ENCODE measurements around the gene TRPM5.
A peak's percentile ranks its signal among the peaks of the same experiment; 100 is the strongest.

TRPM5 gene

DNA sequence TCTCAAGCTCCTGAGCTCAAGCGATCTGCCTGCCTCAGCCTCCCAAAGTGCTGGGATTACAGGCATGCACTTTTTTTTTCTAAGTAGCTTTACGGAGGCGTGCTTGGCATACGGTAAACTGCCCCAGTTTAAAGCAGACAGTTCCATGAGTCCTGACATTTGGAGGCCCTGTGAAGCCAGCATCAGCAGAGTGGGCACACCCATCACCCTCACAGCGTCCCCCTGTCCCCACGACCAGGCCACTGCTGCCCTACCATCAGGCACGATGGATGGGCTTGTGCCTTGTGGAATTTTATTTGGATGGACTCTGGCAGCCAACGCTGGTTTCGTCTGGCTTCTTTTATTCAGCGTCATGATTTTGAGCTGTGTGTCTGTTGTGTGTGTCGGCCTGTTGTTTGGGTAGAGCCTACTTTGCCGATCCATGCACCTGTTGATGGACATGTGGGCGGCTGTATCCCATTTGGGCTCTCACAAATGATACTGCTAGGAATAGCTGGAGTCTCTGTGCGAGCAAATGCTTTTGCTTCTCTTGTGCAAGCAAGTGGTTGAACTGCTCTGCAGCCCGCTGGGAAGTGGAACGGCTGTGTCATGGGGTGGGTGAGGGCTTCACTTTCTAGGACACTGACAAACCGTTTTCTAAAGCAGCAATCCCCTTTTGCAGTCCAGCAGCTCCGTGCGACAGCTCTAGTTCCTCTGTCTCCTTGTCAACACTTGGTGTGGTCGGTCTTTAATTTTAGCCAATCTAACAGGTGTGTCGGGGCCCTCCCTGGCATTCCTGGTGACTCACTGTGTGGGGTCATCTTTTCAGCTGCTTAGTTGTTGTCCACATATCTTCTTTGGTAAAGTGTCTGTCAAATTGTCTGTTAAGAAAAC, 24.3 kb upstream of the TRPM5 start:
- peak; percentile 6 for DNase-seq (ENCODE audit: low spot score)

DNA sequence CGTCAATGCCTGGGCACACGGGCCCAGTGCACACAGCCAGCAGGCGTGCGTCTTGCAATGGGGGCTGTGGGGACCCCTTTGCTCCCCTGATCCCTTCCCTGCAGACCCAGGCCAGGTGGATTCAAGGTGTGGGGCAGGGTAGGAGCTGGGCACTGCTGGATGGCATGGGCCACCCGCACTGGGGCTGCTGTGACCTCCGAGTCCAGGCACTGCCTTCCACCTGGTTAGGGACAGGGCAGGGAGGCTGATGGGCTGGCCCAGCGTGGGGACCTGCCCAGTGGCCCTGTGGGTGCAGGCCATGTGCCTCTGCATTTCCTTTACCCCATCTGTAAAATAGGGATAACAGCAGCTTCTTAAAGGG, 23.4 kb upstream of the TRPM5 start:
- DNase-seq (ENCODE audit: low spot score) = peak; percentile 10

DNA sequence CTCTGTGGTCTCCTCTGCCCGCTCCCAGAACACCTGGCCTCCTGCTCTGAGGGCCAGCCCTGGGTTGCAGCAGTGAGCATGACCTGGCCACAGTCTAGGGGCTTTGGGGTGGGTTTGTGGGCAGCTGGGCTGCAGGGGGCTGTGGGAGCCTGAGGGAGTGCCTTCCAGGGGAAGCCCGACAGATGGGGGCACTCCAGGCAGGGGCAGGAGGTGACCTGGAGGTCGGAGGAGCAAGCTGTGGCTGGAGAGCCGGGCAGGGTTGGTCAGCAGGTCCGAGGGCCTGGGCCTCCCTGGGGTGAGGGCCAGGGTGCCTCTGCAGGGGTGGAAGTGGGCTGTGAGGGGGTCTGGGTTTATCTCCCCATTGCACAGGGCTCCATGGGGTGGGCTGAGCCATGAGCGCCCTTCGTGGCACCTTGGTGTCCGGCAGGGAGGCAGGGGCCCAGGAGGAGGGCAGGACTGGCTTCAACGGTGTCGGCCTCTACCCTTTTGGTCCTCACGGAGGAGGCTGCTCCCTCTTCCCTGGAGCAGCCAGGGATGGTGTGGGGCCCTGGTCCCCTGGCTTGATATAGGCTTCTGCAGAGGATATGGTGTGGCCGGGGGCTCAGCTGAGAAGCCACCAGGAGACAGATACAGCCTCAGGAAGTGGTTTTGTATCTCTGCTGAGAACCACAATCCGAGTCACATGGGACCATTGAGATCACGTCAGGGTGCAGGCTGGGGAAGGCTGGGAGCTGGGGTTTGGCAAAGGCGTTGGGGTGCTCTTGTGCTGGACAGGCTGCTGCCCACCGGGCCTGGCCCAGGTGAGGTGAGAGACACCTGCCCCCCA, 22.8 kb upstream of the TRPM5 start:
- DNase-seq (ENCODE audit: low spot score) = peak; percentile 9

DNA sequence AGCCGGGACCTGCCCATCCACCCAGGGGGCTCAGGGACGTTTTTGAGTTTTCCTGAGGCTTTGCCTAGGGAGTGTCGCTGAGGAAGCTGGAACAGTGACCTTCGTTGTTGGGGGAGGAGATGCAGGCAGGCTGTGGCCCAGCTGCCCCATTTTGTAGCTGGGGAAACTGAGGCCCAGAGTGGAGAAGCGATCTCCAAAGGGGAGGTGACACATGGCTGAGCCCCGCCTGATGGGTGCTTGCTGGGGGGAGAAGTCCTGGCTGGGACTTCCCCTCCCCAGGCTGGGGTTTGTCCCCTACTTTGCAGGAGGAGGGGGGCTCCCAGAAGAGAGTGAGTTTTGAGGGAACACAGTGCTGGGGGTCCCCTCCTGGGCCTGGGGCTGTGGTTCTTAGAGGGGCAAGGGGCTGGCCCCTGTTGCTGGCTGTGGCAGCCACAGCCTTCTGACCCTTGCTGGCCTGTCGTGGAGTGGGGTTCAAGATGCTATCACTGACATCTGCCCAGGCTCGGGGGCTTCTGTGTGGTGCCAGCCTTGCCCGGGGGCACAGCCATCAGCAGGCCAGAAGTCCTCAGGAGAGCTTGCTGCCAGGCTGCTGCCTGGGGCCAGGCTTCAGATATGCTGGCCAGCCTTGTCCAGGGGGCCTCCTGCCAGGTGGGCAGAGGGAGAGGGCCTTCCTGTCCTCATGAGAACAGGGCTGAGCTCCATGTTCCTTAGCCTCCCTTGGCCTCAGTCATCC, 21.9 kb upstream of the TRPM5 start:
- peak; percentile 9 for DNase-seq (ENCODE audit: low spot score)

DNA sequence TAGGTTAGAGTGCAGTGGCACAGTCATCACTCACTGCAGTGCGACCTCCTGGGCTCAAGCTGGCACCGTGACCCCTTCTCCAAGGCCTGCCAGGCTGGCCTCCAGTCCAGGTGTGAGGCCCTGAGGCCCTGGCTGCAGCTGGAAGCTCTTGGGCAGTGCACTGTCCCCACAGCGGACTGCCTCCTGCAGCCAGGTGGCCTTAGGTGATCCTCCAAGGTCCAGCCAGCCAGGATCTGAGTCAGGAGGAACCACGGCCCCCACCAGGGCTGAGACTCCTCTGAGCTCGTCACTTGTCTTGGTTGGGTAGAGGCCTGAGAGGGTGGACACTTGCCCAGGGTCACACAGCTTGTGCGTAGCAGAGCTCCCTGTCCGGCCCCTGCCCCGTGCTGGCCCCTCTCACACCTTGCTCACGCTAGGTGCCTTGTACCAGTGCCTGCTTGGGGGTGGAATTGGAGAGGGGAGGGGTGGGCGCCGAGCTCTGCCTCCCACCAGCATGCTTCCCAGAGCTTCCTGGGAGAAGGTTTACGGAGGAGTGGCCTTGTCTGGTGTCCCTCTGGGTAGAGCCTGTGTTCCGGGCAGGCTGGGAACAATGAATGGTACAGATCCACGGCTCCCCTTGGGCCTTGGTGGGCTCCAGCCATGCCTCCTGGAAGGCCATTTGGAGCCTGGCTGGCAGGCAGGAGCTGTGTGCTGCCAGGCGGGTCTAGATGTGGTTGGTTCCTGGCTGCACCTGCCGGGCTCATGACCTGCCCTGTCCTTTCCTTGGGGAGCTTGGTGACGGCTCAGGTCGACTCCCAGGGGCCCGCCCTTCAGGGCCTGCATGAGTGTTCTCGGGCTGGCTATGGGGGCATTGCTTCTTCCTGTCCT, 21.1 kb upstream of the TRPM5 start:
- peak; percentile 11 for DNase-seq (ENCODE audit: low spot score)

DNA sequence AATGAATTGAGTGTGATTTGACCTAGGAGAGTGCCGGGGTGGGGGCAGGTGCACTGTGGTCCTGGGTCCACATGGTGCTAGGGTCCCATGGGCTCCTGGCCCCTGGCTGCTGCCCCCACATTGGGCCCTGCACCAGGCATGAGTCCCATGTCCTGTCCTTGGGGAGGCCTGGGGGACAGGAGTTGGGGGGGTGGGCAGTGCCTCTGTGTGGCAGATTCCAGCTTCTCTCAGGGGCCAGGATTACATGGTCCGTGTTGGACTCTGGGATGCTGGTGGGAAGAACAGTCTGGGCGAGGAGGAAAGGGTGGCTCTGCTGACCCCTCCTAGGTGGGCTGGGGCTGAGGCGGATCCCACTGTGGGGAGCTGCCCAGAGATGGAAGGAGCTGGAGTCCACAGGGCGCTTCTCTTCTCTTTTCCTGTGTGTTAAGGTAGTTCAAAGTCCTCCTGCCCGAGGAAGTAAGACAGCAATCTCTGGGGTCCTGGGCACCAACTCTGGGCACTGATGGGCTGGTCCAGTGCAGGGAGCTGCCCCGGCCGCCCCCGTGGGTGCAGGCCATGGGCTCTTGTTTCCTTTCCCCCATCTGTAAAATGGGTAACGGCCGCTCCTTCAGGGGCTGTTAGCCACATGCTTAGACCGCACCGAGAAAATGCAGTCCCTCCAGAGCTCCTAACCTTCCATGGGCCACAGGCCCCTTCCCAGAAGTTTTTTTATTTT, 20.3 kb upstream of the TRPM5 start:
- DNase-seq (ENCODE audit: low spot score) = peak; percentile 3

DNA sequence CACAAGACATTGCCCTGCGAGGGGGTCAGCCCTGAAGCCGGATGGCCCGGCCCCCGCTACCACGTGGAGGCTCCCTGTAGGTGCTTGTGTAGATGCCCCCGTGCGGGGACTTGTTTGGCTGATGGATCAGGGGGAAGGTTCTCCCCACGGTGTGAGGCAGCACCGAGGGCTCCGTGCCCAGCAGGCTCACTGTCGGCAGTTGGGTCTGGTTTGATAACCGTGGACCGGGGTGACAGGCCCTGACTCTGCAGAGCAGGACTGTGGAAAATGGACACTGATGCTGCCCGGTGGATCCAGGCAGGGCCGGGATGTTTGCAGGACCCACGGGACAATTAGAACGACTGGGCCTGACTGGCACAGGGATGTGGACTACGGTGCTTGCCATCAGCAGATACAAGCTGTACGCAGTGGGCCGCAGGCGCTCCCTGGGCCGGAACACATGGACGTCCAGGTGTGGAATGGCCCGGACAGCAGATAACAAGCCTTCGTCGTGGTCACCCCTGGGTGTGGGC, 19.5 kb upstream of the TRPM5 start:
- DNase-seq (ENCODE audit: low spot score) = no peak

DNA sequence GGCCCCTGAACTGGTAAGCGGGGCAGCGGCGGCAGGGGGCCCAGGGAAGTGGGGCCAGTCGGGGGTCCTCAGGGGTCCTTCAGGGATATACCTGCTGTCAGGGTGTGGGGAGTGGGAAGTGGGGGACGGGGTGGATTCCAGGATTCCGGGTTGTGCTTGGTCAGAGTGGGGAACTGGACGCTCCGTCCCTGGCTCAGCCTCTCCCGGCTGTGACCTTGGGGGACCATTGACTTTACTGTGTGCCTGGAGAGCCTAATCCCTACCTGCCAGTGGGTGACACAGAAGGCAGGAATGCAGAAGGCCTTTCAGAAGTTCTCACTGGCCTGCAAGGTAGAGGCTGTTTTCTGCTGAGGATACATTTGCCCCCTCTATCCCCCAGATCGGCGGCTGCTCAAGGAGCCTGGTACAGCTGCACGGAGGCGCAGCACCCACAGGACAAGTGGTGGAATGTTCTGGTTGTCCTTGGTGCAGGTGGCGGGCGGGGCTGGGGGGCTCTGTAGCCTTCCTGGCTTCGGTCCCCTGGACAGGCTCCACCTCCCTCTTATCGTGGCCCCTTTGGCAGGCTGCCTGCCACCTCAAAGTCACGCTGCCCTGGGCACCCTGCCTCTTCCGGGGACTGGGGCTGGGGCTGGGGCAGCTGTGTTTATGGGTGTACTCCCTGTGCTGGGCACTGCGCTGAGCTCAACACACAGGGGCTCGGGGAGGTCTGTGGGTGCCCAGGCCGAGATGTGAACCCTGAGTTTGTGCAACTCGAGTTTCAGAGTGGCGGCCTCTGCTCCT, 18.9 kb upstream of the TRPM5 start:
- DNase-seq (ENCODE audit: low spot score) = no peak

DNA sequence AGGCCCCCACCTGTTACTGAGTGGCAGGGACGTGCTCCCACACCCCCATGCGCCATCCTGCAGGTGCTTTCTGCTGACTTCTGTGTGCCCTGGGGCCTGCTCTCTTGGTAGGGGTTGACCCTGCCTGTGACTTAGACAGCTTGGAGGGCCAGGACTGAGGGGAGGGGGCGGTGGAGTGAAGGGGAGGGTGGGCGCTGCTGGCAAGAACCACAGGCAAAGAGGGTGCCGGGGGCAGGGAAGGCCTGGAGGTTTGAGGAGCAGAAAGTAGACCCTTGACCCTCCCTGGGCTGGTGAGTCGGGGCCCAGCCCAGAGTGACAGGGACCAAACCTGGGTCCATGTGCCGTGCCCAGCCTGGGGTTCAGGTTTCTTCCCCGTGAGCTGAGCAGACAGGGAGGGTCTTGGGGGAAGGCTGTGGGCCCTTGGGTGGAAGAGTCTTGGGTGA, 18.2 kb upstream of the TRPM5 start:
- no peak for DNase-seq (ENCODE audit: low spot score)

DNA sequence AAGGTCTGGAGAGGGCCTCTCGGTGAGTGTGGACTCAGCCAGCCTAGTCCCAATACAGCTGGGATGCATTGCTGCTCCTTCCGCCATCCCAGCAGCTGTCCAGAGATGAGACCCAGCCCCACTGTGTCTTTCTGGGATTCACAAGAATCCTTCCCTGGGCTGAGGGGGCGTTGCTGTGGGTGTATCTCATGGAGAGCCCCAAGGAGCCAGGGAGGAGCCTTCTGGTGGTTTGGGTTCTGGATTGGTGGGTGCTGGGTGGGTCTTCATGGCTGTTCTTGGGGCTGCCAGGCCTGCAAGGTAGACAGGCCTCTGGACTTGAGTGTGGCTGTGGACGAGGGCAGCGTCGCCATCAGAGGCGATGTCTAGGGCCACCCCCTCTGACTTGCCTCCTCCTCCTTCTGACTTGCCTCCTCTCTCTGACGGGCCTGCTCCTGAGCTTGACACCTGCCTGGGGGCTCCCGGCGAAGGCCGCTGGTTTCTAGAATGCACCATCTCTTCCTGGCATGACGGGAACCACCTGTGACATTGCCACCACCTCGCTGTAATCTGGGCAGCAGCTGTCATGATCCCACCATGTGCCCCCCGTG, 17.7 kb upstream of the TRPM5 start:
- DNase-seq (ENCODE audit: low spot score) = no peak

DNA sequence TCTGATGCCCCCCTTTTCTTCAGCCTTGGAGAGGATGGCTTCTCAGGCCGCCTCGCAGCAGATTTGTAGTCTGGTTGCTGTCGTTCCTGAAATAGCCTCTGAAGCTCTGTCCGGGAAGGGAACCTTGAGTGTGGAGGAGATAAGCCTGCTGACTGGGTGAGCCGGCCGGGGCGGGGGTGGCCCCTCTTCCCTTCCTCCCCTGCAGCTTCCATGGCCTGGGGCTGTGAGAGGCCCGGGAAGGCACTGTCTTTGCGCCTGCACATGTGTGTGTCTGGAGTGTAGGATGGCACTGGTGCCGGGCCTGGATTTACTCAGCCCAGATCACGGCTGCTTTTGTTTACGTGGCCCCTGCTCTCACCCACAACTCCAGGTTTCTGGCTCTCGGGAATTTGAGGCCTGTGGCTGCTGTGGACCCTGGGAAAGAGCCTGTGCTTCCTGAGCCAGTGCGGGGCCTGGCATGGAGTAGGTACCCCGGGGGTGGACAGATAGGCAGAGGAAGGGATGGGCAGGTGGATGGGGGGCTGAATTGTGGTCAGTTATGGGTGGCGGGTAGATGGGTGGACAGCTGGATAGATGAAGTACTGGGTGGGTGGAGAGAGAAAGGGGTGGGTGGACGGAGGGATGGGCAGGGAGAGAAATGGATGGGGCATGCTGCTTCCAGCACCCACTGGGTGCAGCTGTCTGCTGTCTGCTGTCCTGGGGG, 17.1 kb upstream of the TRPM5 start:
- DNase-seq (ENCODE audit: low spot score) = no peak

DNA sequence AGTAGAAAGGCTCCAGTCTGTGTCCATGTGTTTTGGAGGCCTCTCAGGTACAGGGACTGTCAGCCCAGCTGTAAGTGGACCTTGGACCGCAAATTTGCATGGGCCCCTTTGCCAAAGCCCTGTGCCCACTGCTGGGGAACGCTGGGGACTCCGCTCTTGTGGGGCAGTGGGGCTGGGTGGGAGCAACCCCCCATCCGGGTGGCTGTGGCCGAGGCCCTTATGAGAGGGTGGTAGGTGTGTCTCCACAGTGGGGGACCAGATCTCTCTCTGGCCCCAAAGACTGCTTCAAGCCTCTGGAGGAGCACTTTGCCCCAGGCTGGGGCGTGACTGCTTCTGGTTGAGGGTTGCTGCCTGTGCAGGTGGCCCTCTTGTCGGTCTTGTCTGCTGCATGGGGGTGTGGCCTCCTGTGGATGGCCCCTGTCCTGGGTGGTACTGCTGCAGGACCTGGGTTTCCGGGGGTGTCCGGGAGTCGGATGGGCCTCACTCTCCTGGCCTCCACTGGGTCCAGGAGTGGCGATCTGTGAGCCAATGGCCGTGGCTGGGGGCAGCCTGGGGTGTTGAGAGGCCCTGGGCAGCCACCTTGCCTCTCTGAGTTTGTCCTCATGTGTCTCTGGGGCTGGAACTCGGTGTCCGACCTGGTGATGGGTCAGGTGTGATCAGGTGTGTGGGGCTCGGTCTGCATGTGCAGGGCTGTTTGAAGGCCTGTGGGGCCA, 16.4 kb upstream of the TRPM5 start:
- no peak for DNase-seq (ENCODE audit: low spot score)

DNA sequence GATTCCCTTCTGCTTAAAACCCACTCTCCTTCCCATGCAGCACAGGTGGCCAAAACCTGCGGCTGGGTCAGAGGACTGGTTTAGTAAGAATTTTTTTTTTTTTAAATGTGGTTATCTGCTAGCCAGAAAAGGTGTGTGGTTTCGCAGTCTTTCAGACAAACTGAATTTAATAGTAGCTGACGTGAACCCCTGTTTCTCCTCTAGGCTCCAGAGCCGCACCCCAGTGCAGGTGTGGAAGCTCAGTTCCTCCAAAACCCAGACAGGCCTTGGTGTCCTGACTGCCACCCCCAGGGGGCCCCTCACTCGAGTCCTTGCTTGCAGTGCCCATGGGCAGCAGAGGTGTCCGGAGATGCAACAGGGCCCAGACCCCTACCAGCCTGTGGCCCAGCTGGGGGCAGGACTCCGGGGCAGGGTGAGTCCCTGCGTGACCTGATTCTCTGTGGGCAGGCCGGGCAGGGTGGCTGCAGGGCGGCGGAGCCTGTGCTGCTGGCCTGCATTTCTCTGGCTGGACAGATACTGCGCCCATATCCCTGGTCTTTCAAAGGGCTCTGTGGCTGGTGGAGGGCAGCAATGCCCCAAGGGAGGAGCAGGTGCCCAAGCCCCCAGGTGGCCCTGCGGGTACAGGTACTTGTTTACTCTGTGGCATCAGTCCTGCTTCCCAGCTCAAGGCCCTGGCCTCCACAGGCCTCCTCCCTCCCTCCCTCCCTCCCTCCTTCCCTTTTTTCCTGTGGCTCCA, 15.7 kb upstream of the TRPM5 start:
- no peak for DNase-seq (ENCODE audit: low spot score)

DNA sequence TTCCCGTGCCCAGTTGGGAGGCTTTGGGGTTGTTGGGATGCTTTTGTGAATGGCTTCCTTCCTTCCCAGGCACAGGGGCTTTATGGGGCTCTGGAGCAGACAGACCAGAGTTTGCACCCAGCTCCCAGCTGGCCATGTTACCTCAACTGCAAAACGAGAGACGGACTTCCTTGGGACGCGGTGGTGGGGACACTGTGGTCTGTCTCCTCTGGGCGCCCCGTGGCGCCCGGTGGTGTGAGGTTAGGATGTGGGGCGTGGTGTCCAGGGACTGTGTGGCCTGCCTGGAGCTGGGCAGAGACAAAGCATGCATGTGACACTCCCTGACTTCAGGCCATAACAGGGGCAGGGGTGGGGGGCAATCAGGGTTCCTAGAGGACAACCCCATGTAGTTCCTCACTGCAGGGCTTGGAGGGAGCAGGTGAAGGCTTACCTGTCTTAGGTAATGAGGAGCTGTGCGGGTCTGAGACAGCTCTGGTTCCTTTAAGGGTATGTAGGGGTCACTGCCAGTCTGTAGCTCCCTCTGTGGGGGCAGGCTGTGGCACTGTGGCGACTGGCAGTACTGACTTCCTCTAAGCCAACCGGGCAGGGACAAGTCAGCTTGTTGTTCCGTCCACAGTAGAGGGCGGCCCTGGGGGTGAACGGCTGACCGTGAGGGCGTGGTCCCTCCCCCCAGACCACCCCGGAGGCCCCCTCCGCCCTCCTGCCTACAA, 14.9 kb upstream of the TRPM5 start:
- no peak for DNase-seq (ENCODE audit: low spot score)

DNA sequence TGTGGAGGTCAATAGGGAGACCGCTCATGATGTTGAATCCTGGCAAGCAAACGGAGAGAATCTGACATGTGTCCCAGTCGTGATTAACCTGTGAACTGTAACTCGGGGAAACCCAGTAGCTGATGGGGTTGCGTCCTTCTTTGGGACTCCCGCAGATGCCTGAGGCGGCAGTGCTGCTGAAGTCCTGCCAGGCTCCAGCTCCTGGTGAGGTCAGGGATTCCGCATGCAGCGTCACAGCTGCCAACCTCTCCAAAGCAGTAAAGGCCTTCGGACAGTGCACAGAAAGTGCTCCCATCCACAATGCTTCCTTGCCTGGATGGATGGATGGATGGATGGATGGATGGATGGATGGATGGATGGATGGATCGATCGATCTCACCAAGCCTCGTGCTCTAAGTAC, 14.0 kb upstream of the TRPM5 start:
- DNase-seq (ENCODE audit: low spot score) = no peak

DNA sequence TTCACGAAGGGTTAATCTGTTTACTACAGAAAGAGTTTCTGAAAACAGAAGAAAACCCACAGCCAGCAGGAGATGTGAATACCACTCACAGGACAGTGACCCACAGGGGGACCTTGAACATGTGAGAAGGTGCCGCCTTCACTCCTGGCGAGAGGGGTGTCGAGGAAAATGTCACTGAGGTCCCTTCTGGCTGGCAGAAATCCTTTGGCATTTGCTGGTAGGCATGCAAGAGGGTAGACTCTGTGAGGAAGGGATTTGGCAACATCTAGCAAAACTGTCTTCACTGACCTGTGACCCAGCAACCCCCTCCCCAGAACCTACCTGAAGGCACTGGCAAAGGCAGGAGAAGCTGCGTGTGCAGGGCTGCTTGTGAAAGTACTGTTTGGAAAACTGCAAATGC, 9.1 kb upstream of the TRPM5 start:
- no peak for DNase-seq (ENCODE audit: low spot score)
